K562 (cell line): Measurements from ENCODE around the gene RALA. TPM values are rescaled to one million over a fixed set of nuclear protein-coding genes. Genes with fewer than 3 reads are reported as not detected.

ENCODE experiments used
- BCOR ChIP-seq: fragments of 450-650 bp; IDR thresholded peaks from 2 replicates; pipeline ENCODE4 v1.6.1; 2016
- CREB3L1 ChIP-seq: fragments of 450-650 bp; IDR thresholded peaks from 2 replicates; pipeline ENCODE4 v1.6.1; 2014; ENCODE audit warnings: low read depth, mild to moderate bottlenecking, moderate library complexity, borderline replicate concordance
- CXXC5 ChIP-seq: fragments of 250-450 bp; sonication (Bioruptor Pico); IDR thresholded peaks from 2 replicates; pipeline ENCODE4 v1.8.0; 2022; ENCODE audit warnings: inconsistent platforms, mild to moderate bottlenecking, moderate library complexity
- EP400 ChIP-seq: fragments of 450-650 bp; IDR thresholded peaks from 2 replicates; pipeline ENCODE4 v1.6.1; 2017; ENCODE audit warnings: antibody characterized with exemption, mild to moderate bottlenecking, moderate library complexity
- ETV6 ChIP-seq, 3 experiments: fragments of 150-350 bp in 1 of 3; sonication (generic) in 1 of 3; formaldehyde crosslinking in 1 of 3; IDR thresholded peaks; 2 replicates each; pipeline versions ENCODE4 v1.6.1 to v1.8.0; 2014 to 2022; ENCODE audit warnings: borderline replicate concordance in 2 of 3, low read depth in 2 of 3, antibody characterized with exemption in 1 of 3, low read length in 1 of 3, mild to moderate bottlenecking in 1 of 3, missing genetic modification reagents in 1 of 3
- EWSR1 ChIP-seq: fragments of 450-650 bp; IDR thresholded peaks from 2 replicates; pipeline ENCODE4 v1.6.1; 2018; ENCODE audit warnings: borderline replicate concordance, mild to moderate bottlenecking, low read depth, moderate library complexity; ENCODE audit not compliant: partially characterized antibody
- EZH2 ChIP-seq: IDR thresholded peaks from 2 replicates; pipeline ENCODE4 v1.6.1; 2012; ENCODE audit warnings: low read depth, mild to moderate bottlenecking, inconsistent platforms, low read length, borderline replicate concordance
- HNRNPUL1 ChIP-seq: fragments of 200-400 bp; formaldehyde crosslinking; IDR thresholded peaks from 2 replicates; pipeline ENCODE4 v1.6.1; 2017; ENCODE audit warnings: low read length
- L3MBTL2 ChIP-seq: fragments of 450-650 bp; IDR thresholded peaks from 2 replicates; pipeline ENCODE4 v1.6.1; 2016; ENCODE audit warnings: mild to moderate bottlenecking, moderate library complexity
- MEIS2 ChIP-seq: fragments of 450-650 bp; IDR thresholded peaks from 2 replicates; pipeline ENCODE4 v1.6.1; 2014; ENCODE audit warnings: mild to moderate bottlenecking; ENCODE audit not compliant: partially characterized antibody
- MITF ChIP-seq: IDR thresholded peaks from 2 replicates; pipeline ENCODE4 v1.6.1; 2014; ENCODE audit warnings: antibody characterized with exemption
- MYNN ChIP-seq, 2 experiments: sonication (generic); formaldehyde crosslinking in 1 of 2; IDR thresholded peaks; 2 replicates each; pipeline versions ENCODE4 v1.5.0 to v1.6.1; 2016 to 2020; ENCODE audit warnings: antibody characterized with exemption in 1 of 2, missing genetic modification reagents in 1 of 2
- NFIX ChIP-seq: fragments of 250-450 bp; sonication (Bioruptor Pico); IDR thresholded peaks from 2 replicates; pipeline ENCODE4 v1.4.0; 2020; ENCODE audit warnings: low read depth, mild to moderate bottlenecking, moderate library complexity
- PHB2 ChIP-seq: fragments of 450-650 bp; IDR thresholded peaks from 2 replicates; pipeline ENCODE4 v1.6.1; 2017; ENCODE audit warnings: low read depth
- POLR2AphosphoS2 ChIP-seq: IDR thresholded peaks from 2 replicates; pipeline ENCODE4 v1.6.1; 2012; ENCODE audit warnings: low read length, improper control_type of control experiment
- PPARD ChIP-seq: fragments of 250-450 bp; sonication (Bioruptor Pico); IDR thresholded peaks from 2 replicates; pipeline ENCODE4 v1.8.0; 2022; ENCODE audit warnings: inconsistent platforms, mild to moderate bottlenecking, moderate library complexity
- RBM14 ChIP-seq: fragments of 200-400 bp; formaldehyde crosslinking; IDR thresholded peaks from 2 replicates; pipeline ENCODE4 v1.6.1; 2018; ENCODE audit warnings: low read depth, mild to moderate bottlenecking, low read length, moderate library complexity, borderline replicate concordance; ENCODE audit not compliant: insufficient read depth
- RFX1 ChIP-seq: fragments of 450-650 bp; IDR thresholded peaks from 2 replicates; pipeline ENCODE4 v1.6.1; 2016; ENCODE audit warnings: mild to moderate bottlenecking, moderate library complexity
- RNF2 ChIP-seq: sonication (generic); IDR thresholded peaks from 2 replicates; pipeline ENCODE4 v1.6.1; 2016
- SRSF7 ChIP-seq: fragments of 200-400 bp; formaldehyde crosslinking; optimal IDR thresholded peaks from 2 replicates; pipeline ENCODE3; 2017; ENCODE audit warnings: mild to moderate bottlenecking, low read depth, low read length
- TAF7 ChIP-seq: fragments of 450-650 bp; IDR thresholded peaks from 2 replicates; pipeline ENCODE4 v1.6.1; 2016; ENCODE audit warnings: missing genetic modification characterization, missing compliant biosample characterization
- ZNF184 ChIP-seq: sonication (generic); formaldehyde crosslinking; IDR thresholded peaks from 2 replicates; pipeline ENCODE4 v1.5.0; 2020; ENCODE audit warnings: missing genetic modification reagents
- ZNF583 ChIP-seq: fragments of 250-450 bp; sonication (Bioruptor Pico); IDR thresholded peaks from 2 replicates; pipeline ENCODE4 v1.4.0; 2020
- ZNF740 ChIP-seq, 3 experiments: fragments of 200-800 bp in 1 of 3; sonication (Bioruptor generic) in 1 of 3; sonication (generic) in 1 of 3; formaldehyde crosslinking in 1 of 3; IDR thresholded peaks; 2 replicates each; pipeline versions ENCODE4 v1.6.1 to v1.8.0; 2016 to 2022; ENCODE audit warnings: mild to moderate bottlenecking in 2 of 3, missing compliant biosample characterization in 2 of 3, missing genetic modification characterization in 2 of 3, missing genetic modification reagents in 1 of 3
- polyA plus RNA-seq, 8 experiments: library from polyadenylated mRNA; depleted of rRNA in 4 of 8; stranded (reverse) in 5 of 8; unstranded in 3 of 8; fragments of >200 nt; fragmentation: Nextera tagmentation in 2 of 8; fragmentation: Illumina TruSeq in 1 of 8; extraction: Ambion mirVana in 2 of 8; extraction: Trizol in 1 of 8; gene quantifications; 2 replicates each; pipeline versions ENCODE4 v1.2.1 to v1.2.3, GENCODE V29; 2011 to 2014; ENCODE audit warnings: inconsistent platforms in 1 of 8, missing spikeins in 1 of 8
- total RNA-seq, 7 experiments: library from RNA; depleted of rRNA in 6 of 7; stranded (reverse); fragments of >200 nt in 6 of 7; fragmentation: Illumina TruSeq in 2 of 7; extraction: Trizol in 2 of 7; gene quantifications; 2 replicates each; pipeline versions ENCODE4 v1.2.1 to v1.2.3, GENCODE V29; 2011 to 2021; ENCODE audit warnings: low replicate concordance in 1 of 7

RALA gene
- total and polyA plus RNA-seq, 9 of the 15 experiments (the other 6 are each of a cell fraction or from before 2014, with no cell fraction given) = 7.2 to 28.0 (median 25.7) TPM

GRCh38 chr7:39721919-39722597, 98.7 kb downstream of the RALA start (continued):
- TF ChIP-seq ETV6 (IDR thresholded peaks at IDR 0.05; ENCODE audit: borderline replicate concordance in 1 of 2, low read depth in 2 of 2, low read length in 1 of 2) (no peak), ETV6 (CRISPR knock-in tag; IDR thresholded peaks at IDR 0.05; ENCODE audit: borderline replicate concordance) (no peak), EWSR1 (no peak), EP400 (peak; percentile 68), TAF7 (tag) (peak; percentile 40; the same call in 1 of the 2 replicates), ZNF740 (CRISPR knock-in tag; IDR thresholded peaks at IDR 0.05) (no peak), ZNF740 (tag; IDR thresholded peaks at IDR 0.05) (no peak), PHB2 (no peak), HNRNPUL1 (no peak), MEIS2 (no peak), MITF (no peak), BCOR (no peak), RNF2 (no peak), RFX1 (peak; percentile 29; the same call in 1 of the 2 replicates), CXXC5 (CRISPR knock-in tag) (no peak), POLR2AphosphoS2 (0 out of 2 replicates have a peak, but pooled peaks have one; percentile 68), MYNN (IDR thresholded peaks at IDR 0.05) (no peak), MYNN (CRISPR knock-in tag; IDR thresholded peaks at IDR 0.05) (no peak), CREB3L1 (peak; percentile 22; the same call in 1 of the 2 replicates), L3MBTL2 (peak; percentile 48; the same call in 1 of the 2 replicates), ZNF583 (CRISPR knock-in tag) (no peak), ZNF184 (CRISPR knock-in tag) (no peak), PPARD (no peak), NFIX (CRISPR knock-in tag) (no peak), RBM14 (no peak), SRSF7 (no peak), EZH2 (no peak)
